SK-N-SH (cell line): Measurements from ENCODE around the gene CAPN7. TPM values are rescaled to one million over a fixed set of nuclear protein-coding genes. Genes with fewer than 3 reads are reported as not detected.

ENCODE experiments used
- CTCF ChIA-PET: fragments of 300-600, 350-600 bp; formaldehyde crosslinking; extraction: SDS; loops from one replicate; lab custom pipeline; 2021; lab: Yijun Ruan, JAX
- POLR2A ChIA-PET: fragments of 350-600 bp; sonication (Branson Sonifier 250); formaldehyde crosslinking; extraction: SDS; loops from one replicate; lab custom pipeline; 2020; ENCODE audit warnings: antibody characterized with exemption, inconsistent platforms; lab: Yijun Ruan, JAX
- DNase-seq: peaks from one replicate; pipeline ENCODE4 v3.0.0; 2012
- H2AFZ ChIP-seq: fragments of 200-600 bp; sonication (generic); 2 replicates; pipeline ENCODE4 v1.8.1; 2016; ENCODE audit warnings: antibody characterized with exemption, mild to moderate bottlenecking, low read depth
- H3F3A ChIP-seq: fragments of 200-600 bp; sonication (generic); replicated peaks from 2 replicates; pipeline ENCODE3; 2016; ENCODE audit warnings: antibody characterized with exemption, mild to moderate bottlenecking; ENCODE audit not compliant: insufficient read depth
- H3K27ac ChIP-seq, 2 experiments: fragments of 200-500 bp in 1 of 2; fragments of 200-600 bp in 1 of 2; sonication (Bioruptor generic) in 1 of 2; sonication (generic), shearing (Covaris generic) in 1 of 2; 2 replicates each; pipeline versions ENCODE4 v1.5.1 to v1.6.1; 2014 to 2016; ENCODE audit warnings: low read depth in 2 of 2, inconsistent platforms in 1 of 2, low read length in 1 of 2, mild to moderate bottlenecking in 1 of 2, mixed read lengths in 1 of 2
- H3K27me3 ChIP-seq: fragments of 200-600 bp; sonication (generic), shearing (Covaris generic); 2 replicates; pipeline ENCODE4 v1.6.1; 2016; ENCODE audit warnings: mixed run types; ENCODE audit not compliant: insufficient read depth
- H3K36me3 ChIP-seq, 2 experiments: fragments of 200-500 bp in 1 of 2; fragments of 200-600 bp in 1 of 2; sonication (Bioruptor generic) in 1 of 2; sonication (generic) in 1 of 2; replicated peaks in 1 of 2; 2 replicates each; pipeline versions ENCODE3 to v1.5.1; 2014 to 2016; ENCODE audit warnings: low read length in 1 of 2, mild to moderate bottlenecking in 1 of 2; ENCODE audit not compliant: insufficient read depth in 2 of 2, control insufficient read depth in 1 of 2
- H3K4me1 ChIP-seq, 2 experiments: fragments of 200-500 bp in 1 of 2; fragments of 200-600 bp in 1 of 2; sonication (Bioruptor generic) in 1 of 2; sonication (generic), shearing (Covaris generic) in 1 of 2; 2 replicates each; pipeline versions ENCODE4 v1.5.1 to v1.6.1; 2014 to 2016; ENCODE audit warnings: low read depth in 1 of 2, low read length in 1 of 2, mixed run types in 1 of 2; ENCODE audit not compliant: insufficient read depth in 2 of 2, control insufficient read depth in 1 of 2
- H3K4me2 ChIP-seq: fragments of 200-600 bp; sonication (generic), shearing (Covaris generic); 2 replicates; pipeline ENCODE4 v1.6.1; 2017; ENCODE audit warnings: mixed run types
- H3K4me3 ChIP-seq, 2 experiments: fragments of 200-500 bp in 1 of 2; fragments of 200-600 bp in 1 of 2; sonication (Bioruptor generic) in 1 of 2; sonication (generic), shearing (Covaris generic) in 1 of 2; 2 replicates each; pipeline versions ENCODE4 v1.5.1 to v1.8.1; 2014 to 2016; ENCODE audit warnings: low read depth in 2 of 2, inconsistent platforms in 1 of 2, low read length in 1 of 2, mild to moderate bottlenecking in 1 of 2, mixed read lengths in 1 of 2, moderate library complexity in 1 of 2
- H3K79me2 ChIP-seq: fragments of 200-600 bp; sonication (generic); 2 replicates; pipeline ENCODE4 v1.8.1; 2017; ENCODE audit warnings: mild to moderate bottlenecking; ENCODE audit not compliant: insufficient read depth
- H3K9ac ChIP-seq: fragments of 200-600 bp; sonication (generic); 2 replicates; pipeline ENCODE4 v1.6.1; 2017; ENCODE audit warnings: mixed run types
- H3K9me2 ChIP-seq: fragments of 200-600 bp; sonication (generic); 2 replicates; pipeline ENCODE4 v1.6.1; 2017; ENCODE audit warnings: mixed run types
- H3K9me3 ChIP-seq: fragments of 200-600 bp; sonication (generic); 2 replicates; pipeline ENCODE4 v1.6.1; 2017; ENCODE audit warnings: mixed run types, mild to moderate bottlenecking, moderate library complexity
- H4K20me1 ChIP-seq: fragments of 200-600 bp; sonication (generic); 2 replicates; pipeline ENCODE4 v1.6.1; 2017; ENCODE audit warnings: mild to moderate bottlenecking, mixed run types; ENCODE audit not compliant: insufficient read depth
- EP300 ChIP-seq, 2 experiments: IDR thresholded peaks; 2 replicates each; pipeline versions ENCODE4 v1.4.0 to v1.6.1; 2012; ENCODE audit warnings: borderline replicate concordance in 1 of 2, low read depth in 1 of 2, low read length in 1 of 2
- EZH2phosphoT487 ChIP-seq: fragments of 200-600 bp; sonication (generic); IDR thresholded peaks from 2 replicates; pipeline ENCODE4 v1.6.1; 2017; ENCODE audit warnings: low read depth, mixed run types, mild to moderate bottlenecking, antibody characterized with exemption, moderate library complexity, borderline replicate concordance
- FOSL2 ChIP-seq: IDR thresholded peaks from 2 replicates; pipeline ENCODE4 v1.4.0; 2012; ENCODE audit warnings: low read depth, mild to moderate bottlenecking, moderate library complexity, borderline replicate concordance
- GATA2 ChIP-seq: sonication (generic); formaldehyde crosslinking; IDR thresholded peaks from 2 replicates; pipeline ENCODE4 v1.5.0; 2020; ENCODE audit warnings: mild to moderate bottlenecking, missing genetic modification reagents
- MEF2A ChIP-seq: IDR thresholded peaks from 2 replicates; pipeline ENCODE4 v1.4.0; 2012; ENCODE audit warnings: low read depth, borderline replicate concordance
- MXI1 ChIP-seq: IDR thresholded peaks from 2 replicates; pipeline ENCODE4 v1.6.1; 2012; ENCODE audit warnings: mild to moderate bottlenecking, low read depth, low read length, improper control_type of control experiment
- NFIC ChIP-seq: IDR thresholded peaks from 2 replicates; pipeline ENCODE4 v1.4.0; 2012; ENCODE audit warnings: borderline replicate concordance
- NRF1 ChIP-seq: IDR thresholded peaks from 2 replicates; pipeline ENCODE4 v1.6.1; 2012; ENCODE audit warnings: low read depth, mild to moderate bottlenecking, low read length
- POLR2AphosphoS5 ChIP-seq: IDR thresholded peaks from 2 replicates; pipeline ENCODE4 v1.6.1; 2012; ENCODE audit warnings: low read depth, low read length
- RFX5 ChIP-seq: IDR thresholded peaks from 2 replicates; pipeline ENCODE4 v1.6.1; 2012; ENCODE audit warnings: mild to moderate bottlenecking, improper control_type of control experiment, low read length
- SMC3 ChIP-seq: IDR thresholded peaks from 2 replicates; pipeline ENCODE4 v1.6.1; 2012; ENCODE audit warnings: low read depth, low read length, improper control_type of control experiment
- TEAD4 ChIP-seq: IDR thresholded peaks from 2 replicates; pipeline ENCODE4 v1.4.0; 2012; ENCODE audit warnings: mild to moderate bottlenecking, borderline replicate concordance; ENCODE audit not compliant: insufficient read depth
- WGBS: methylation state at CpG from one replicate; pipeline ENCODE4 v1.1.6; 2017; ENCODE audit warnings: low lambda C conversion rate; 5-methylcytosine and 5-hydroxymethylcytosine counted together
- polyA plus RNA-seq, 3 experiments: library from polyadenylated mRNA; depleted of rRNA; stranded (reverse); fragments of >200 nt; gene quantifications; 2 replicates each; pipeline ENCODE4 v1.2.3, GENCODE V29; 2012
- TF ChIP-seq, protein P1 (sequence below): IDR thresholded peaks from 2 replicates; pipeline ENCODE4 v1.4.0; 2012; ENCODE audit warnings: low read depth
- TF ChIP-seq, protein P2 (sequence below): IDR thresholded peaks from 2 replicates; pipeline ENCODE4 v1.6.1; 2012; ENCODE audit warnings: mild to moderate bottlenecking, low read depth, low read length, moderate library complexity
- TF ChIP-seq, protein P3 (sequence below): IDR thresholded peaks from 2 replicates; pipeline ENCODE4 v1.4.0; 2012; ENCODE audit warnings: low read depth, borderline replicate concordance

Gene CAPN7
- polyA plus RNA-seq, 1 of the 3 experiments (the other 2 are of a cell fraction) = 7.3 TPM

DNA sequence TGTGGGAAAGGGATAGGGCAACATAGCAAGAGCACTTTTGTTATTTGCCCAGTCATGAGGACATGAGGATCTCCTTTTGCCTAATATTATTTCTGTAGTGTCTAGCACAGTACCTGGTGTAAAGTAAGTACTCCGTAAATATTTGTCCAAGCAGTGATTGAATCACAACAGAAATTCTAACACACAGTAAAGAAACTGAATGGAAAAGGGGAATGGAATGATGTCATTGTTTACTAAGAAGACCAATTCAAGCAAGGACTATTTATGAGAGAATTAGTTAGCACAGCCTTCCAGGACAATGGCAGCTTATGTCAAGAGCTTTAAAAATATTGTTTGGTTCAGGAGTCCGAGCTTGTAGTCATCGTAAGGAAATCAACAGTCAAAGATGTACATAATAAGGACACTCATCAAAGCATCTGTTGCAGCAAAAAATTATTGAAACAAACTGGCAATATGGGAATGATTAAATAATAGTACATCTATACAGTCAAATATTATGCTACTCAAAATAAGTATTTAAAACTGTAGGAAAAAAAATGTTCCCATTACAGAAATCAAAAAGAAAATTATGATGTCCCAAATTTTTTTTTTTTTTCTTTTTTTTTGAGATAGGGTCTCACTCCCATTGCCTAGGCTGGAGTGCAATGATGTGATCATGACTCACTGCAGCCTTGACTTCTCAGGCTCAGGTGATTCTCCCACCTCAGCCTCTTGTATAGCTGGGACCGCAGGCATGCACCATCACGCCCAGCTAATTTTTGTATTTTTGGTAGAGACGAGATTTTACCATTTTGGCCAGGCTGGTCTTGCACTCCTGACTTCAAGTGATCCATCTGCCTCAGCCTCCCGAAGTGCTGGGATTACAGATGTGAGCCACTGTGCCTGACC, 17.9 kb downstream of the CAPN7 start:
- H3K36me3 ChIP-seq = peaks cover 75 to 86% of the 10 kb centered on the region in 2 experiments
- no peak for DNase-seq
- H3K4me2 ChIP-seq = no peak overlapping the region
- H3K27me3 ChIP-seq = no peaks in the 10 kb centered on the region
- H2AFZ ChIP-seq = no peak overlapping the region
- no peaks in the 10 kb centered on the region for H3K4me1 ChIP-seq
- H4K20me1 ChIP-seq = no peaks in the 10 kb centered on the region
- ChIA-PET CTCF (no interaction called here), POLR2A (no interaction called here)
- H3K9ac ChIP-seq = no peak overlapping the region
- no peaks in the 10 kb centered on the region for H3K9me3 ChIP-seq
- H3K79me2 ChIP-seq = peaks cover 7% of the 10 kb centered on the region
- WGBS = 92% methylated on average over 7 of the region's 7 CpGs
- no peak overlapping the region for H3K27ac ChIP-seq
- H3K4me3 ChIP-seq = no peak overlapping the region
- TF ChIP-seq EZH2phosphoT487 (no peak), EP300 (IDR thresholded peaks at IDR 0.05; ENCODE audit: borderline replicate concordance in 1 of 2, low read depth in 1 of 2, low read length in 1 of 2) (no peak), GATA2 (CRISPR knock-in tag) (no peak), SMC3 (no peak), RFX5 (no peak)
- TF ChIP-seq, protein P1, sequence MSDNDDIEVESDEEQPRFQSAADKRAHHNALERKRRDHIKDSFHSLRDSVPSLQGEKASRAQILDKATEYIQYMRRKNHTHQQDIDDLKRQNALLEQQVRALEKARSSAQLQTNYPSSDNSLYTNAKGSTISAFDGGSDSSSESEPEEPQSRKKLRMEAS = no peak
- TF ChIP-seq, protein P2, sequence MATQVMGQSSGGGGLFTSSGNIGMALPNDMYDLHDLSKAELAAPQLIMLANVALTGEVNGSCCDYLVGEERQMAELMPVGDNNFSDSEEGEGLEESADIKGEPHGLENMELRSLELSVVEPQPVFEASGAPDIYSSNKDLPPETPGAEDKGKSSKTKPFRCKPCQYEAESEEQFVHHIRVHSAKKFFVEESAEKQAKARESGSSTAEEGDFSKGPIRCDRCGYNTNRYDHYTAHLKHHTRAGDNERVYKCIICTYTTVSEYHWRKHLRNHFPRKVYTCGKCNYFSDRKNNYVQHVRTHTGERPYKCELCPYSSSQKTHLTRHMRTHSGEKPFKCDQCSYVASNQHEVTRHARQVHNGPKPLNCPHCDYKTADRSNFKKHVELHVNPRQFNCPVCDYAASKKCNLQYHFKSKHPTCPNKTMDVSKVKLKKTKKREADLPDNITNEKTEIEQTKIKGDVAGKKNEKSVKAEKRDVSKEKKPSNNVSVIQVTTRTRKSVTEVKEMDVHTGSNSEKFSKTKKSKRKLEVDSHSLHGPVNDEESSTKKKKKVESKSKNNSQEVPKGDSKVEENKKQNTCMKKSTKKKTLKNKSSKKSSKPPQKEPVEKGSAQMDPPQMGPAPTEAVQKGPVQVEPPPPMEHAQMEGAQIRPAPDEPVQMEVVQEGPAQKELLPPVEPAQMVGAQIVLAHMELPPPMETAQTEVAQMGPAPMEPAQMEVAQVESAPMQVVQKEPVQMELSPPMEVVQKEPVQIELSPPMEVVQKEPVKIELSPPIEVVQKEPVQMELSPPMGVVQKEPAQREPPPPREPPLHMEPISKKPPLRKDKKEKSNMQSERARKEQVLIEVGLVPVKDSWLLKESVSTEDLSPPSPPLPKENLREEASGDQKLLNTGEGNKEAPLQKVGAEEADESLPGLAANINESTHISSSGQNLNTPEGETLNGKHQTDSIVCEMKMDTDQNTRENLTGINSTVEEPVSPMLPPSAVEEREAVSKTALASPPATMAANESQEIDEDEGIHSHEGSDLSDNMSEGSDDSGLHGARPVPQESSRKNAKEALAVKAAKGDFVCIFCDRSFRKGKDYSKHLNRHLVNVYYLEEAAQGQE = no peak
- no peaks in the 10 kb centered on the region for H3K9me2 ChIP-seq
- peaks cover 12% of the 10 kb centered on the region for H3F3A ChIP-seq

DNA sequence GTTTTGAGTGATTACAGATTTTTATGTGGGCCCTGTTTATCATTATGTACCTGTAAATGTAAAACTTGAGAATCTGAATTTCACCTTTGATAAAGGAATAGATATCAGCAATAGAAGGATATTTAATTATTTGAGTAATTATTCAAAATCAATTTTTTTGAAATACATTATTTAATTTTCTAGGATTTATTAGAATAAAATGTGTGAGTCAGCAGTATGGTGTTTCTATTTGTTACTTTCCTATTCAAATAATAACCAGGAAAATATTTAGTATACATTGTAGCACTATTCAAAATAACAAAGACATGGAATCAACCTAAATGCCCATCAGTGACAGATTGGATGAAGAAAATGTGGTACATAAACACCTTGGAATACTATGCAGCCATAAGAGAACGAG, 22.1 kb downstream of the CAPN7 start:
- DNase-seq = no peak
- no peak overlapping the region for H3K4me3 ChIP-seq
- no peaks in the 10 kb centered on the region for H4K20me1 ChIP-seq
- 100% methylated on average over 1 of the region's 1 CpG for WGBS
- H3K4me2 ChIP-seq = no peak overlapping the region
- H3F3A ChIP-seq = peaks cover 7% of the 10 kb centered on the region
- CTCF ChIA-PET = no interaction called here
- POLR2A ChIA-PET = no interaction called here
- H3K79me2 ChIP-seq = peaks cover 2% of the 10 kb centered on the region; the same call in 1 of the 2 replicates
- no peaks in the 10 kb centered on the region for H3K9me3 ChIP-seq
- H2AFZ ChIP-seq = no peak overlapping the region
- H3K4me1 ChIP-seq = no peaks in the 10 kb centered on the region
- peaks cover 75 to 87% of the 10 kb centered on the region in 2 experiments for H3K36me3 ChIP-seq
- no peaks in the 10 kb centered on the region for H3K9me2 ChIP-seq
- H3K27ac ChIP-seq = no peak overlapping the region
- no peaks in the 10 kb centered on the region for H3K27me3 ChIP-seq
- no peak overlapping the region for H3K9ac ChIP-seq
- TF ChIP-seq MEF2A = no peak
- no peak for TF ChIP-seq TEAD4
- no peak for TF ChIP-seq MXI1
- TF ChIP-seq RFX5 = no peak
- no peak for TF ChIP-seq POLR2AphosphoS5
- TF ChIP-seq NFIC = no peak
- TF ChIP-seq, protein P2 = no peak
- TF ChIP-seq NRF1 = no peak
- TF ChIP-seq, protein P3, sequence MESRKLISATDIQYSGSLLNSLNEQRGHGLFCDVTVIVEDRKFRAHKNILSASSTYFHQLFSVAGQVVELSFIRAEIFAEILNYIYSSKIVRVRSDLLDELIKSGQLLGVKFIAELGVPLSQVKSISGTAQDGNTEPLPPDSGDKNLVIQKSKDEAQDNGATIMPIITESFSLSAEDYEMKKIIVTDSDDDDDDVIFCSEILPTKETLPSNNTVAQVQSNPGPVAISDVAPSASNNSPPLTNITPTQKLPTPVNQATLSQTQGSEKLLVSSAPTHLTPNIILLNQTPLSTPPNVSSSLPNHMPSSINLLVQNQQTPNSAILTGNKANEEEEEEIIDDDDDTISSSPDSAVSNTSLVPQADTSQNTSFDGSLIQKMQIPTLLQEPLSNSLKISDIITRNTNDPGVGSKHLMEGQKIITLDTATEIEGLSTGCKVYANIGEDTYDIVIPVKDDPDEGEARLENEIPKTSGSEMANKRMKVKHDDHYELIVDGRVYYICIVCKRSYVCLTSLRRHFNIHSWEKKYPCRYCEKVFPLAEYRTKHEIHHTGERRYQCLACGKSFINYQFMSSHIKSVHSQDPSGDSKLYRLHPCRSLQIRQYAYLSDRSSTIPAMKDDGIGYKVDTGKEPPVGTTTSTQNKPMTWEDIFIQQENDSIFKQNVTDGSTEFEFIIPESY = no peak
- no peak for TF ChIP-seq FOSL2
- TF ChIP-seq, protein P1 = no peak
